Sigmoid colon (tissue), 4 donors: Measurements from ENCODE around the gene KSR1.

ENCODE experiments used
- CTCF ChIP-seq, 4 experiments: fragments of 450-650 bp in 3 of 4; fragments of 200-600 bp in 1 of 4; IDR thresholded peaks; one replicate each; pipeline ENCODE4 v1.5.1; 2016 to 2019; ENCODE audit warnings: antibody characterized with exemption in 4 of 4, mild to moderate bottlenecking in 3 of 4, moderate library complexity in 2 of 4
- EP300 ChIP-seq, 4 donors: sonication (generic); formaldehyde crosslinking; IDR thresholded peaks; one replicate each; pipeline ENCODE4 v1.6.1; 2017; ENCODE audit warnings: antibody characterized with exemption in 4 of 4
- POLR2A ChIP-seq, 2 donors: fragments of 450-650 bp; IDR thresholded peaks; one replicate each; pipeline ENCODE4 v1.6.1; 2016; ENCODE audit warnings: antibody characterized with exemption in 2 of 2, mild to moderate bottlenecking in 2 of 2, moderate library complexity in 2 of 2

- TF ChIP-seq POLR2A (IDR thresholded peaks at IDR 0.05) (no peak), CTCF (IDR thresholded peaks at IDR 0.05) (no peak), EP300 (IDR thresholded peaks at IDR 0.05) (no peak)
Measured at GRCh38 chr17:27621942-27622559, 165.8 kb downstream of the KSR1 start.
